Naive thymus-derived CD8-positive, alpha-beta T cell (primary cell): ENCODE data around the gene PFKFB4. TPM values are rescaled to one million over a fixed set of nuclear protein-coding genes. Genes with fewer than 3 reads are reported as not detected.

Source experiments
- ATAC-seq, 2 donors: fragments of 150-1000 bp; cut with Tn5 transposase in 1 of 2; sonication (Bioruptor Pico), chemical (Tn5 transposase) in 1 of 2; 1 replicate in 1 of 2; 2 replicates in 1 of 2; pipeline ENCODE4 v1.10.0; 2021; ENCODE audit warnings: mild to moderate bottlenecking in 2 of 2, moderate library complexity in 2 of 2
- POLR2A ChIA-PET: fragments of 350-600 bp; sonication (Branson Sonifier 250); formaldehyde crosslinking; loops from one replicate; lab custom pipeline; 2021; ENCODE audit warnings: antibody characterized with exemption; lab: Charles Lee
- DNase-seq, 10 donors: peaks; one replicate each; pipeline versions ENCODE4 v3.0.0 to v3.0.0-alpha.2; 2020 to 2022
- H3K27ac Mint-ChIP-seq, 10 donors: one replicate each; pipeline ENCODE4 v1.8.0; 2020 to 2022; ENCODE audit warnings: mild to moderate bottlenecking in 10 of 10, mixed read lengths in 10 of 10, moderate library complexity in 4 of 10, inconsistent platforms in 1 of 10
- H3K27me3 Mint-ChIP-seq, 5 donors: one replicate each; pipeline ENCODE4 v1.8.0; 2021 to 2022; ENCODE audit warnings: mixed read lengths in 5 of 5
- H3K36me3 Mint-ChIP-seq, 3 donors: one replicate each; pipeline ENCODE4 v1.8.0; 2020 to 2022; ENCODE audit warnings: mixed read lengths in 3 of 3, mild to moderate bottlenecking in 2 of 3, inconsistent platforms in 1 of 3
- H3K4me1 Mint-ChIP-seq, 4 donors: one replicate each; pipeline ENCODE4 v1.8.0; 2021 to 2022; ENCODE audit warnings: mixed read lengths in 4 of 4
- H3K4me3 Mint-ChIP-seq, 10 donors: one replicate each; pipeline ENCODE4 v1.8.0; 2020 to 2022; ENCODE audit warnings: mild to moderate bottlenecking in 10 of 10, mixed read lengths in 10 of 10, moderate library complexity in 6 of 10, inconsistent platforms in 1 of 10
- H3K9me3 Mint-ChIP-seq, 9 donors: one replicate each; pipeline ENCODE4 v1.8.0; 2020 to 2022; ENCODE audit warnings: mixed read lengths in 9 of 9, mild to moderate bottlenecking in 3 of 9, inconsistent platforms in 1 of 9, moderate library complexity in 1 of 9
- polyA plus RNA-seq, 3 donors: library from polyadenylated mRNA; unstranded; fragments of 300-500 nt; fragmentation: Illumina TruSeq; gene quantifications; one replicate each; pipeline ENCODE4 v1.2.3, GENCODE V29; 2021
- total RNA-seq, 8 experiments: library from RNA in 2 of 8; stranded (reverse) in 2 of 8; gene quantifications; one replicate each; pipeline ENCODE4 v1.2.3 and lab custom pipeline; 2021 to 2026

PFKFB4 gene
- total and polyA plus RNA-seq, 5 experiments from 2014 or later = 1.1 to 3.3 (median 2.4) TPM

GRCh38 chr3:48511551-48511950 is 45.1 kb downstream of the PFKFB4 start:
- no peak for DNase-seq
- ATAC-seq = no peak
- Mint-ChIP-seq H3K4me3 (peak overlapping the region in 1 of 10 donors; percentile 20), H3K36me3 (no peaks in the 10 kb centered on the region), H3K9me3 (no peaks in the 10 kb centered on the region), H3K27ac (peak overlapping the region in 2 of 10 donors; percentile 29 to 43), H3K27me3 (no peaks in the 10 kb centered on the region), H3K4me1 (peaks cover 27 to 58% (median 52%) of the 10 kb centered on the region in 4 donors)
- POLR2A ChIA-PET = interaction anchor here (0.7 kb wide), 1 partner anchor 33 kb away, joined by 4 read pairs; no protein-coding TSS in a partner anchor

DNA sequence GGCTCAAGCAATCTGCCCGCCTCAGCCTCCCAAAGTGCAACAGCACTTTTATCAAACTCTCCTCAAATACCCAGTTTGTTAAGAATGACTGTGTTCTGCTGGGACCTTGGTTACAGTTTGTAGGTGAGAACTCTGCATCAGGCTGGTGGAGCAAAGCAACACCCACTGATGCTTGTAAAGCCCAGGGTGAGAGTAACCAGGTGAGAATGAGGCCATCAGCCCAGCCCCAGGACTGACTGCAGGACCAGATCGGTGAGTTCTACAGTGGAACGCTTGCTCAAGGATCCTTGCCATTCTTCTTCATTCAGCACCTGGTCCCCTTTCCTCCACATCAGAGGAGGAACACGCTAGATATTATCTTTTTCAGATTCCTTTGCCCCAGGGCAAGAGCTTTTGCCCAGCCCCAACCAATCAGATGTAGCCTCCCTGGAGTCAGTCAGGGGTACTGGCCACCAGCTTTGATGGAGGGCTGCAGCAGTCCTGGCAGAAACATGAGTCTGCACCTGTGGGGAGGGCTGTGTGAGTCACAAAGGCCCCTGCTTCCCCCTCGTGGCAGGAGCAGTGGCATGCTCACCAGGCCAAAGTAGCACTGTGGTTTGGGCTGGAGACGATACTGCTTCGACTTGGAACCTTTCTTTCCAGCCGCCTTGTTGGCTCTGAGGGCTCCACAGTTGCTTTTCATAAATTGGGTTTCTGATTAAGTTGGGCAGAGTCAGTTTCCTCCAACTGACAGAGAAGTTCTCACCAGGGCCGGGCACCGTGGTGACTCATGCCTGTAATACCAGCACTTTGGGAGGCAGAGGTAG is 49.1 kb downstream of the PFKFB4 start:
- H3K4me3 Mint-ChIP-seq = peak overlapping the region in 8 of 10 donors; percentile 19 to 67 (median 38)
- DNase-seq (peak; percentile 47 to 88 (median 70)), ATAC-seq (peak; percentile 86 to 88)
- H3K27me3 Mint-ChIP-seq = no peaks in the 10 kb centered on the region
- H3K4me1 Mint-ChIP-seq = peaks cover 26 to 59% (median 49%) of the 10 kb centered on the region in 4 donors
- H3K9me3 Mint-ChIP-seq = no peaks in the 10 kb centered on the region
- H3K36me3 Mint-ChIP-seq = no peaks in the 10 kb centered on the region
- POLR2A ChIA-PET = interaction anchor here (0.8 to 5.0 kb wide), 11 partner anchors 9 to 106 kb away, joined by 3 to 49 read pairs (median 12); partner anchors contain the start of genes ATRIP, CCDC51 and TMA7
- peak overlapping the region; percentile 17 to 83 (median 78) for H3K27ac Mint-ChIP-seq

DNA sequence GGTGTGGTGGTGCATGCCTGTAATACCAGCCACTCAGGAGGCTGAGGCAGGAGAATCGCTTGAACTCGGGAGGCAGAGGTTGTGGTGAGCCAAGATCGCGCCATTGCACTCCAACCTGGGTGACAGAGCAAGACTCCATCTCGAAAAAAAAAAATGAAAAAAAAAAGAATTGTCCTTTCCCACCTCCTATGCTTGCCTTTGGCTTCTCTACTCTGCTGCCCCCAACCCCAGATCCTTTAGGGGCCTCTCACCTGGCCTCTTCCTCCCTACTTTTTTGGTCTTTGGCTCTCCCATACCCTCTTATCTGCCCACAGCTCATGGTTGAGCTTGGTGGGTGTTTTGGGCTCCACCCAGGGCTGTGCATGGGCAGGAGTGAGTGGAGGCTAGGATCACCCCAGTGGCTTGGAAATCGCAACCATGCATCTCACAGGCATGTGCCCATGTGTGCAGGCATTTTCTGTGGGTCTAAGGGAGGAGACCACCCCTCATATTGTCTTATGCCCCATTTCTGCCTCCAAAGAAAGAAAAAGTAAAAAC is 50.6 kb downstream of the PFKFB4 start:
- no peaks in the 10 kb centered on the region for H3K36me3 Mint-ChIP-seq
- peak overlapping the region in 8 of 10 donors; percentile 27 to 77 (median 36) for H3K4me3 Mint-ChIP-seq
- peaks cover 25 to 61% (median 56%) of the 10 kb centered on the region in 4 donors for H3K4me1 Mint-ChIP-seq
- peak overlapping the region in 6 of 10 donors; percentile 3 to 80 (median 36) for H3K27ac Mint-ChIP-seq
- POLR2A ChIA-PET = interaction anchor here (1.0 to 5.0 kb wide), 9 partner anchors 27 to 70 kb away, joined by 5 to 49 read pairs (median 16); partner anchors contain the start of genes ATRIP, CCDC51 and TMA7
- H3K27me3 Mint-ChIP-seq = no peaks in the 10 kb centered on the region
- DNase-seq (no peak), ATAC-seq (no peak)
- no peaks in the 10 kb centered on the region for H3K9me3 Mint-ChIP-seq

DNA sequence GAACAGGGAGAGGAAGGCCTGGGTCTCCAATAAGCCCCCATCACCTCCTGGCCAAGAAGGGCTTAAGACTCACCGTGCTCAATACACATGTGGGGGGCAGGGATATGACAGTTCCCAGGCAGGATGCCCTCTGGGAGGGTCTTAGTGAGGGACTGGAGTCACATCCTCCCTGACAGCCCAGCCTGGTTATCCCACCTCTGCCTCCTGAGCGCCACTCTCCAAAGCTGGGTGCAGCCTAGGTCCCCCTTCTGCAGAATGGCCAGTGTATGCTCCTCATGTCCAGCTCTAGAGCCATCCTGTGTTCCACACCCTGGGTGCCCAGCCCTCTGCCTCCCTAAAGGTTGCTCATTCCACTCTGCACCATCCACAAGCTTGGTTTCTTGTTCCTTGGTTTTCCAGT is 51.5 kb downstream of the PFKFB4 start:
- peak overlapping the region; percentile 65 to 86 (median 76) for H3K4me3 Mint-ChIP-seq
- H3K27ac Mint-ChIP-seq = peak overlapping the region in 8 of 10 donors; percentile 25 to 82 (median 68)
- H3K27me3 Mint-ChIP-seq = no peaks in the 10 kb centered on the region
- H3K36me3 Mint-ChIP-seq = no peaks in the 10 kb centered on the region
- POLR2A ChIA-PET = interaction anchor here (0.6 to 5.0 kb wide), 9 partner anchors 26 to 69 kb away, joined by 4 to 49 read pairs (median 7); partner anchors contain the start of genes ATRIP, CCDC51 and TMA7
- H3K4me1 Mint-ChIP-seq = peaks cover 27 to 60% (median 59%) of the 10 kb centered on the region in 4 donors
- DNase-seq (no peak), ATAC-seq (no peak)
- H3K9me3 Mint-ChIP-seq = no peaks in the 10 kb centered on the region

DNA sequence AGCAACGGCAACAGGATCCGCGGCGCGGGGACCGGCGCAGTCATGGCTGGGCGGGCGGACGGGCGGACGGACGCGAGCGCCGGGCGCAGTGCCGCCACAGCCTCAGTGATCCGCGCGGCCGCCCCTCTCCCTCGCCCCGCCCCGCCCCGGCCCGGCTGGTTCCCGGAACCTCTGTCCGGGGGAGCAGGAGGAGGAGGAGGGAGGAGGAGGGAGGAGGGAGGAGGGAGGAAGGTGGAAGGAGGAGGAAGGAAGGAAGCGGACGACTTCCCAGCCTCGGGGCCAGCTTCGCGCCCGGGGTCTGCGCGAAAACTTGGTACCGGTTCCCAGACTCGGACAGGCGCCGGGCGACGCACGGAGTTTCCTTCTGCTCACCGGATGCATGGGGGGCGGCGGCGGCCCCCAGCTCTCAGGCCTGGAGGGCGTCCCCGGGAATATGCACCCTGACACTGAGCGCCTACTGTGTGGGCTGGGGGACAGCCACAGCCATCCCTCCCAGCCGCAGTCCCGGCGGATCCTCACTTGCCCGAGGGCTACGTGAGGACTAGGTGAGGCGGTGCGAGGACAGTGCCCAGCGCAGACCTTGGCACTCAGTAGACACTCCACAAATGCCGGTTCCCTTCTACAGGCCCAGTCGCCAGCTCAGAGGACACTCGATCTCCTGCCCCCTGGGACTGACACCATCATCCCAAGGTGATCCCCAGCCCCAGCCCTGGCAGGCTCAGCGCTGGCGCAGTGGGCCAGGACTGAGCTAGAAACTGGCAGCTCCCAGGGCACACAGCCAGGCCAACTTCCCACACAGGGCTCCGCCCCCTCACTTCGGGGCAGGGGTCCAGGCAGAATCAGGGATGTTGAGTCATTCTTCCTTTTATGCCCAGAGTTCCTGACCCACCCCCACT is 52.3 kb downstream of the PFKFB4 start, which contains the start of gene SHISA5:
TSS of gene SHISA5 (minus strand) at position 124 of the 896 bp plus-strand sequence. CDS start at position 44, 80 bp downstream.
- ATAC-seq = peak; percentile 64 to 74
- Mint-ChIP-seq H3K9me3 (no peaks in the 10 kb centered on the region), H3K27ac (peak within 1 kb of the TSS; percentile 67 to 94 (median 81)), H3K27me3 (no peaks in the 10 kb centered on the region), H3K36me3 (peaks cover 0 to 2% (median 2%) of the 10 kb centered on the region in 3 donors), H3K4me1 (peaks cover 29 to 58% (median 58%) of the 10 kb centered on the region in 4 donors), H3K4me3 (peak within 1 kb of the TSS; percentile 70 to 88 (median 78))
- POLR2A ChIA-PET = interaction anchor here (0.6 to 5.0 kb wide), 12 partner anchors 11 to 68 kb away, joined by 3 to 49 read pairs (median 10); partner anchors contain the start of genes ATRIP, CCDC51 and TMA7
- peak in 8 of 10 donors; percentile 8 to 49 (median 45) for DNase-seq

- peak in 1 of 2 donors; percentile 21 for ATAC-seq
- peak in 1 of 10 donors; percentile 12 for DNase-seq
- POLR2A ChIA-PET = interaction anchor here (0.6 to 5.0 kb wide), 11 partner anchors 10 to 839 kb away, joined by 3 to 49 read pairs (median 9); partner anchors contain the start of genes CCDC51 and TMA7
- no peaks in the 10 kb centered on the region for H3K27me3 Mint-ChIP-seq
- H3K9me3 Mint-ChIP-seq = no peaks in the 10 kb centered on the region
- H3K36me3 Mint-ChIP-seq = peaks cover 0 to 5% (median 3%) of the 10 kb centered on the region in 3 donors
- H3K4me3 Mint-ChIP-seq = peak overlapping the region; percentile 70 to 88 (median 78)
- H3K4me1 Mint-ChIP-seq = peaks cover 29 to 58% (median 58%) of the 10 kb centered on the region in 4 donors
- peak overlapping the region; percentile 62 to 94 (median 81) for H3K27ac Mint-ChIP-seq
Observed at GRCh38 chr3:48503401-48504050, 53.1 kb downstream of the PFKFB4 start.

DNA sequence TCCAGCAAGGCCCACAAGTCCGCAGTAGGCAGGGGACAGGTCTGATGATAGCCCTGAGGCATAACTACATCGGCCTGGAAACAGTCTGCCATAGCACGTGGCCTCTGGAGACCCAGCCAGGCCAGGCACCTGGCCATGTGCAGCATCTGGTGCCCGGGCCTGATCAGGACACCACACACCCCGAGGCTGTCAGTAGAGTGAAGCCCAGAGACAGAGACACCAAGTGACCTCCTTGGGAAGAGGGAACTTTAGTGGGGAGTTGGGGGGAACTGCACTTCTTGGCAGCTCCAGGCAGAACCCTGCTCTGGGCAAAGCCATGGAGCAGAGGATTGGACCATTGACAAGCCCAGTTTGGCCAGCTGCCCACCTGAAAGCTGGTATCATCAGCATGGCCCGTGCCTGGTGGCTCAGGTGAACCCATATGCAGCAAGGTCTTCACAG is 53.9 kb downstream of the PFKFB4 start:
- no peaks in the 10 kb centered on the region for H3K27me3 Mint-ChIP-seq
- peaks cover 0 to 10% (median 6%) of the 10 kb centered on the region in 3 donors for H3K36me3 Mint-ChIP-seq
- POLR2A ChIA-PET = interaction anchor here (0.6 to 3.3 kb wide), 5 partner anchors 9 to 66 kb away, joined by 3 to 12 read pairs (median 7); no protein-coding TSS in a partner anchor
- peaks cover 29 to 59% (median 55%) of the 10 kb centered on the region in 4 donors for H3K4me1 Mint-ChIP-seq
- peak overlapping the region; percentile 46 to 94 (median 72) for H3K27ac Mint-ChIP-seq
- DNase-seq (no peak), ATAC-seq (no peak)
- no peaks in the 10 kb centered on the region for H3K9me3 Mint-ChIP-seq
- H3K4me3 Mint-ChIP-seq = peak overlapping the region; percentile 48 to 88 (median 78)

DNA sequence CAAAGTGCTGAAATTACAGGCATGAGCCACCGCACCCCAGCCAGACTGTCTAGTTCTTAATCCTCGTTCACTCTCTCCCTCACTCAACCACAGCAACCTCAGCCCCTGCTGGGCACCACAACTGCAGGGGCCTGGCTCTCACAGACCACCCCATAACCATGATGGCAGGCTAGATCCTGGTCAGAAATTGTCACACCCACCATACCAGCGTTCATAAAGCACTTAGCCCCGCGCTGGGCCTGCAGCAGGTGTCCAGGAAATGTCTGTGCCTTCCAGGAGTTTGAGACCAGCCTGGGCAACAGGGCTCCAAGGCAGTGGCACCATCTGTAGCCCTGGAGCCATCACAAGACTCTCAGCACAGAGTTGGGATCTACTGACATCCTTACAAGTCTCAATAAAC is 54.5 kb downstream of the PFKFB4 start:
- no peaks in the 10 kb centered on the region for H3K27me3 Mint-ChIP-seq
- peaks cover 24 to 52% (median 49%) of the 10 kb centered on the region in 4 donors for H3K4me1 Mint-ChIP-seq
- H3K4me3 Mint-ChIP-seq = peak overlapping the region in 9 of 10 donors; percentile 48 to 88 (median 78)
- ATAC-seq (no peak), DNase-seq (no peak)
- POLR2A ChIA-PET = interaction anchor here (1.6 to 1.7 kb wide), 2 partner anchors 20 to 29 kb away, joined by 8 to 12 read pairs; no protein-coding TSS in a partner anchor
- no peaks in the 10 kb centered on the region for H3K9me3 Mint-ChIP-seq
- peak overlapping the region in 9 of 10 donors; percentile 42 to 94 (median 82) for H3K27ac Mint-ChIP-seq
- peaks cover 0 to 13% (median 6%) of the 10 kb centered on the region in 3 donors for H3K36me3 Mint-ChIP-seq

GRCh38 chr3:48501196-48501595 is 55.4 kb downstream of the PFKFB4 start:
- POLR2A ChIA-PET = interaction anchor here (1.1 to 1.6 kb wide), 2 partner anchors 28 to 60 kb away, joined by 3 to 8 read pairs; no protein-coding TSS in a partner anchor
- peak overlapping the region in 1 of 10 donors; percentile 6 for H3K4me3 Mint-ChIP-seq

GRCh38 chr3:48500656-48501055 is 55.9 kb downstream of the PFKFB4 start:
- POLR2A ChIA-PET = interaction anchor here (0.9 to 1.6 kb wide), 3 partner anchors 21 to 60 kb away, joined by 3 to 8 read pairs (median 3); no protein-coding TSS in a partner anchor
- H3K36me3 Mint-ChIP-seq = peaks cover 0 to 15% (median 8%) of the 10 kb centered on the region in 3 donors
- H3K4me1 Mint-ChIP-seq = peaks cover 19 to 44% (median 38%) of the 10 kb centered on the region in 4 donors
- peak overlapping the region in 5 of 10 donors; percentile 2 to 82 (median 74) for H3K27ac Mint-ChIP-seq
- ATAC-seq = no peak
- DNase-seq = no peak
- no peaks in the 10 kb centered on the region for H3K9me3 Mint-ChIP-seq
- H3K4me3 Mint-ChIP-seq = peak overlapping the region in 1 of 10 donors; percentile 5
- H3K27me3 Mint-ChIP-seq = no peaks in the 10 kb centered on the region

More at GRCh38 chr3:48501196-48501595, 55.4 kb downstream of the PFKFB4 start:
- DNase-seq (no peak), ATAC-seq (no peak)
- Mint-ChIP-seq H3K27ac (peak overlapping the region; percentile 1 to 82 (median 61)), H3K36me3 (peaks cover 0 to 13% (median 6%) of the 10 kb centered on the region in 3 donors), H3K4me1 (peaks cover 19 to 46% (median 40%) of the 10 kb centered on the region in 4 donors), H3K9me3 (no peaks in the 10 kb centered on the region), H3K27me3 (no peaks in the 10 kb centered on the region)
